A673 (cell line): ENCODE results near the gene DNAJA4. TPM values are rescaled to one million over a fixed set of nuclear protein-coding genes. Genes with fewer than 3 reads are reported as not detected.

Experiments used
- BruUV-seq: library from RNA; stranded (reverse); fragments of 400-500 nt; replicated peaks from 2 replicates; lab custom pipeline; 2021; lab: Mats Ljungman, UMichigan
- CTCF ChIA-PET: fragments of 300-600 bp; sonication (Branson Sonifier 250); formaldehyde crosslinking; loops from one replicate; lab custom pipeline; 2022; ENCODE audit warnings: antibody characterized with exemption; lab: Charles Lee
- POLR2A ChIA-PET: fragments of 300-600 bp; sonication (Branson Sonifier 250); formaldehyde crosslinking; loops from one replicate; lab custom pipeline; 2022; ENCODE audit warnings: antibody characterized with exemption; ENCODE audit not compliant: low non-redundant PET; lab: Charles Lee
- DNase-seq: peaks from one replicate; pipeline ENCODE4 v3.0.0-alpha.2; 2015; ENCODE audit warnings: low spot score
- H3K27ac ChIP-seq: fragments of 200-600 bp; sonication (generic); 2 replicates; pipeline ENCODE4 v1.5.1; 2016; ENCODE audit warnings: mixed run types, low read depth, mild to moderate bottlenecking, mixed read lengths, antibody characterized with exemption, low read length; ENCODE audit not compliant: poor library complexity, severe bottlenecking
- H3K27me3 ChIP-seq: fragments of 200-600 bp; sonication (generic); replicated peaks from 2 replicates; pipeline ENCODE4 v1.6.1; 2017; ENCODE audit warnings: mixed run types, low read depth, mild to moderate bottlenecking, mixed read lengths, antibody characterized with exemption, low read length; ENCODE audit not compliant: insufficient read depth, poor library complexity
- H3K36me3 ChIP-seq: fragments of 200-600 bp; sonication (generic); 2 replicates; pipeline ENCODE4 v1.6.1; 2016; ENCODE audit warnings: mixed run types, mild to moderate bottlenecking, mixed read lengths, antibody characterized with exemption, low read length; ENCODE audit not compliant: insufficient read depth, poor library complexity, severe bottlenecking
- H3K4me1 ChIP-seq: fragments of 200-600 bp; sonication (generic); 2 replicates; pipeline ENCODE4 v1.6.1; 2017; ENCODE audit warnings: mixed run types, mild to moderate bottlenecking, mixed read lengths, antibody characterized with exemption, low read length; ENCODE audit not compliant: insufficient read depth, poor library complexity, severe bottlenecking
- H3K4me3 ChIP-seq: fragments of 200-600 bp; sonication (generic); 2 replicates; pipeline ENCODE4 v1.5.1; 2016; ENCODE audit warnings: low read depth, mixed run types, mild to moderate bottlenecking, mixed read lengths, low read length; ENCODE audit not compliant: poor library complexity, severe bottlenecking
- H3K9me3 ChIP-seq: fragments of 200-600 bp; sonication (generic); 2 replicates; pipeline ENCODE4 v1.6.1; 2016; ENCODE audit warnings: mixed run types, low read depth, mild to moderate bottlenecking, mixed read lengths, antibody characterized with exemption, low read length; ENCODE audit not compliant: poor library complexity, severe bottlenecking
- EZH2 ChIP-seq: fragments of 200-600 bp; sonication (generic); IDR thresholded peaks from 2 replicates; pipeline ENCODE4 v1.6.1; 2017; ENCODE audit warnings: borderline replicate concordance, low read depth, mild to moderate bottlenecking, mixed read lengths, antibody characterized with exemption, low read length; ENCODE audit not compliant: poor library complexity, severe bottlenecking
- intact Hi-C: fragments of 100-400 bp; cut with micrococcal nuclease; formaldehyde crosslinking; loops from one replicate; pipeline ENCODE4 v1.10.0; 2022; ENCODE audit not compliant: unreplicated experiment
- total RNA-seq: library from RNA; stranded (reverse); gene quantifications from 2 replicates; pipeline ENCODE4 v1.2.3, GENCODE V29; 2021
- TF ChIP-seq, protein P1 (sequence below): fragments of 300-800, 200-600 bp; sonication (generic); conservative IDR thresholded peaks from 2 replicates; pipeline ENCODE4 v1.5.1; 2017; ENCODE audit warnings: low read depth, mild to moderate bottlenecking, antibody characterized with exemption, low read length, moderate library complexity, mixed read lengths

The DNAJA4 gene
- total RNA-seq, 1 experiment from 2014 or later, result 15.7 TPM

DNA sequence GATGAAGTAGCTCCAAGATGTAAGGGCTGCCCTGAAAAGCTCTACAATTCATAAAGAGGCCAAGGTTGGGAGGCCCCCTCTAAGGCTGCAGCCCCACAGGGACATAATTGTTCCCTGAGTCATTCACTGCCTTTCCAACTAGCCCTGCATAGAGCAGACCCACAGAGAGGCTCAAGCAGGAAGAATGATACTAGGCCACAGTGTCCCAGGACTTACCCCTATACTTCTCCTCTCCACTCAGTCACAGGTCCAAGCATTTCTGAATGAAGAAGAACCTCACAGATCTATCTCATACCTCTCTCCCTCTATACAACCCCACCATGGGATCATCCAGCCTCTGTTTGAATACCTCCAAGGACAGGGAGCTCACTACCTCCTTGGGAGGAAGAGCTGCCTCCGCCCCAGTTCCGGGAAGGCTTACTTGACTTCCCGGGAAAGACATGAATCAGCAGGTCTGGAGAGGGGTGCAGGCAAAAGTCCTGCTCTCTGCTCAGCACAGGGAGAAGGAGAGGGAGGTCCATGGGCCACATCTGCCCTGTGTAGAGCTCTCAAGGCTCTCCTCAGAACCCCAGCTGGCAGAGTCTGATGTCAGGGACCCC, 41.9 kb downstream of the DNAJA4 start:
- TF ChIP-seq, protein P1, sequence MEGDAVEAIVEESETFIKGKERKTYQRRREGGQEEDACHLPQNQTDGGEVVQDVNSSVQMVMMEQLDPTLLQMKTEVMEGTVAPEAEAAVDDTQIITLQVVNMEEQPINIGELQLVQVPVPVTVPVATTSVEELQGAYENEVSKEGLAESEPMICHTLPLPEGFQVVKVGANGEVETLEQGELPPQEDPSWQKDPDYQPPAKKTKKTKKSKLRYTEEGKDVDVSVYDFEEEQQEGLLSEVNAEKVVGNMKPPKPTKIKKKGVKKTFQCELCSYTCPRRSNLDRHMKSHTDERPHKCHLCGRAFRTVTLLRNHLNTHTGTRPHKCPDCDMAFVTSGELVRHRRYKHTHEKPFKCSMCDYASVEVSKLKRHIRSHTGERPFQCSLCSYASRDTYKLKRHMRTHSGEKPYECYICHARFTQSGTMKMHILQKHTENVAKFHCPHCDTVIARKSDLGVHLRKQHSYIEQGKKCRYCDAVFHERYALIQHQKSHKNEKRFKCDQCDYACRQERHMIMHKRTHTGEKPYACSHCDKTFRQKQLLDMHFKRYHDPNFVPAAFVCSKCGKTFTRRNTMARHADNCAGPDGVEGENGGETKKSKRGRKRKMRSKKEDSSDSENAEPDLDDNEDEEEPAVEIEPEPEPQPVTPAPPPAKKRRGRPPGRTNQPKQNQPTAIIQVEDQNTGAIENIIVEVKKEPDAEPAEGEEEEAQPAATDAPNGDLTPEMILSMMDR, result no peak
- TF ChIP-seq EZH2, result no peak
- no peaks in the 10 kb centered on the region for H3K9me3 ChIP-seq
- intact Hi-C loops, result loop anchor here (5.0 to 10.0 kb wide), 2 partner anchors 259 to 401 kb away; partner anchors contain the start of gene CHRNA5
- H3K4me1 ChIP-seq, result peaks cover 9% of the 10 kb centered on the region
- no peaks in the 10 kb centered on the region for H3K36me3 ChIP-seq
- no peak for DNase-seq
- BruUV-seq, result no TSS peak
- H3K27ac ChIP-seq, result no peak overlapping the region
- POLR2A ChIA-PET, result no interaction called here
- no peaks in the 10 kb centered on the region for H3K27me3 ChIP-seq
- no peak overlapping the region for H3K4me3 ChIP-seq
- CTCF ChIA-PET, result no interaction called here

DNA sequence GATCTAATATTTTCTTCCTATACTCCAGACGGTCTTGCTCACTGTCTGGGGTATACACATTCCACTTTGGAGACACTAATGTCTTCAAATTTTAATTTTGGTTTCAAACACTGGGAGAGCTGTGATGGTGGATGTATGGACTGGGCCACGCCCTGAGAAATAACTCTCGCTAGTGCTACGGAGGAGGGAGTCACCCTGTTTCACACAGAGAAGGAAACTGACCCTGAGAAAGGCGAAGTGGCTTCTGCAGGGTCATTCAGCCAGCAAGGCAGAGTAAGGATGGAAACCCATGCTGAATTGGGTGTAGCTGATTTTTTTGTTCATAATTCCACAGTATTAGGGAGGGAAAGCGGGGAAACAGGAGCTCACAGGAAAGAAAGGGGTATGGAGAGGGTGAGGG, 43.6 kb downstream of the DNAJA4 start:
- H3K4me3 ChIP-seq, result no peak overlapping the region
- TF ChIP-seq, protein P1, result no peak
- no peak for TF ChIP-seq EZH2
- no peaks in the 10 kb centered on the region for H3K36me3 ChIP-seq
- H3K4me1 ChIP-seq, result no peaks in the 10 kb centered on the region
- no peak for DNase-seq
- CTCF ChIA-PET, result interaction anchor here (0.5 to 2.9 kb wide), 3 partner anchors 108 to 159 kb away, joined by 5 to 18 read pairs (median 17); no protein-coding TSS in a partner anchor
- POLR2A ChIA-PET, result no interaction called here
- intact Hi-C loops, result loop anchor here (1.0 to 10.0 kb wide), 4 partner anchors 114 to 399 kb away; partner anchors contain the start of gene CHRNA5
- BruUV-seq, result no TSS peak
- no peaks in the 10 kb centered on the region for H3K27me3 ChIP-seq
- H3K27ac ChIP-seq, result no peak overlapping the region
- H3K9me3 ChIP-seq, result no peaks in the 10 kb centered on the region

DNA sequence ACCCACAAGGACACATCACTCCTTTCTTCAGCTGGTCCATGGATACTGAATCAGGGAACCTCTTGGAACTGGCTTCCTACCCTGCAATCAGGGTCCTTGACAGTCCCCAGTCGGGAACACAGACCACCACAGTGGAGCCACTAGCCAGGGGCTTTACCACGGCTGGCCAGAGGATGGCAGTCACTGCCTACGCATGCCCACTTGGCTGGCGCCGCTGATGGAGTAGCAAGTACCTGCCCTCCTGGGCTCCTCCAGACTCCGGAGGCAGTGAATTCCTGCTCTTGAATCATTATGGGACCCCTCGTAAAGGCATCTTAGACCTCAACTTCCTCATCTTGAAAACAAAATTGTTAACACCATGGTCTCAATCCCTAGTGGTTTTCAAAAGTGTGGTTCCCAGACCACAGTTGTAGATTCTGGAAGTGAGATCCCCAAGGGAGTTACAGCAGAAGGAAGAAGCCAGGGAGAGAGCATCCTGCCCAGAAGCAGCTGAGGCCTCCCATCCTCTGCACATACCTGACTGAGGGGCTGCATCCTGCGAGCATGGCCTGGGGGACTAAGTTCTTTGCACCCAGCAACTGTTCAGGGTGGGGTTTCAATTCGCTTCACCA, 44.2 kb downstream of the DNAJA4 start:
- TF ChIP-seq EZH2, result no peak
- TF ChIP-seq, protein P1, result peak; percentile 96
- intact Hi-C loops, result loop anchor here (1.0 to 10.0 kb wide), 4 partner anchors 114 to 399 kb away; partner anchors contain the start of gene CHRNA5
- no peaks in the 10 kb centered on the region for H3K4me1 ChIP-seq
- H3K27ac ChIP-seq, result no peak overlapping the region
- CTCF ChIA-PET, result interaction anchor here (1.9 to 2.9 kb wide), 2 partner anchors 108 to 114 kb away, joined by 17 to 18 read pairs; no protein-coding TSS in a partner anchor
- POLR2A ChIA-PET, result no interaction called here
- H3K9me3 ChIP-seq, result no peaks in the 10 kb centered on the region
- no peaks in the 10 kb centered on the region for H3K36me3 ChIP-seq
- no peak overlapping the region for H3K4me3 ChIP-seq
- BruUV-seq, result no TSS peak
- peak; percentile 81 for DNase-seq
- no peaks in the 10 kb centered on the region for H3K27me3 ChIP-seq
